ENCODE data around the gene ITGB1.

- TF ChIP-seq CTCF (IDR thresholded peaks at IDR 0.05 in 2 of 3, conservative IDR thresholded peaks at IDR 0.05 in 1 of 3; ENCODE audit: insufficient read depth in 2 of 3, low read depth in 1 of 3, low read length in 3 of 3) (no peak), EP300 (IDR thresholded peaks at IDR 0.05; ENCODE audit: low read length) (no peak), ERF (CRISPR knock-in tag; IDR thresholded peaks at IDR 0.05) (no peak), JUN (IDR thresholded peaks at IDR 0.05; ENCODE audit: borderline replicate concordance, low read depth, low read length) (peak; percentile 62; the same call in 1 of the 2 replicates), JUN (CRISPR knock-in tag; IDR thresholded peaks at IDR 0.05; ENCODE audit: borderline replicate concordance) (no peak), HNRNPLL (IDR thresholded peaks at IDR 0.05; ENCODE audit: low read depth, low read length, poor library complexity, severe bottlenecking) (peak; percentile 83), ZFX (CRISPR knock-in tag; IDR thresholded peaks at IDR 0.05) (peak; percentile 72), TEAD2 (tag; IDR thresholded peaks at IDR 0.05) (no peak)
These were observed 22.8 kb upstream of the ITGB1 start for GRCh38 chr10:32980558-32981468.
